ENCODE results near the gene BMP10.

Gene BMP10

DNA sequence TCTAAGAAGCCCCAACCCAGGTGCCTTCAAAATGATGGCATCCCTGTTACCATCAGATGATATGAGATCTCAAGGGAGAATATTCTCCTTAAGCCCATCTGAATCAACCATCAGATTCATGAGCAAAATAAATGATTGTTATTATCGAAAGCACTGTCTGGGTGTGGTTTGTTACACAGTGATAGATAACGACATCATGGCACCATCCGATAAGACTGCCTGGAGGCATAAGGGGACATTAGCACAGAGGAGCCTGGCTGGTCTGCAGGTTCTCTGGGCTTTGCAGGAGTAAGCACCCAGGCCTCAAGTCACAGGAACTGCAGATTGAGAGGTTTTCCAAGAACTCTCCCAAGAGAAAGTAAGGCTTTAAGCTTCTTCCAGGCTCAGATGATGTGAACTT, 15.6 kb downstream of the BMP10 start:
- peaks cover 0 to 2% (median 0%) of the 10 kb centered on the region in 5 donors for H3K27me3 ChIP-seq (ENCODE audit: control insufficient read depth in 5 of 5, insufficient read depth in 4 of 5, low read length in 5 of 5)
- H3K9ac ChIP-seq (ENCODE audit: low read length in 5 of 5): no peak overlapping the region
- H3K36me3 ChIP-seq (ENCODE audit: control insufficient read depth in 5 of 5, insufficient read depth in 5 of 5, low read length in 5 of 5): no peaks in the 10 kb centered on the region
- H3K4me3 ChIP-seq (ENCODE audit: low read depth in 1 of 5, low read length in 5 of 5): no peak overlapping the region
- no peaks in the 10 kb centered on the region for H3K9me3 ChIP-seq (ENCODE audit: control insufficient read depth in 5 of 5, low read length in 5 of 5)
- no peak overlapping the region for H3K27ac ChIP-seq (ENCODE audit: low read depth, low read length)
- H3K4me1 ChIP-seq (ENCODE audit: control insufficient read depth in 5 of 5, insufficient read depth in 5 of 5, low read length in 5 of 5): no peaks in the 10 kb centered on the region

- no peaks in the 10 kb centered on the region for H3K9me3 ChIP-seq (ENCODE audit: control insufficient read depth in 5 of 5, low read length in 5 of 5)
- H3K4me3 ChIP-seq (ENCODE audit: low read depth in 1 of 5, low read length in 5 of 5): no peak overlapping the region
- H3K27me3 ChIP-seq (ENCODE audit: control insufficient read depth in 5 of 5, insufficient read depth in 4 of 5, low read length in 5 of 5): peaks cover 0 to 2% (median 0%) of the 10 kb centered on the region in 5 donors
- no peaks in the 10 kb centered on the region for H3K36me3 ChIP-seq (ENCODE audit: control insufficient read depth in 5 of 5, insufficient read depth in 5 of 5, low read length in 5 of 5)
- no peak overlapping the region for H3K9ac ChIP-seq (ENCODE audit: low read length in 5 of 5)
- no peaks in the 10 kb centered on the region for H3K4me1 ChIP-seq (ENCODE audit: control insufficient read depth in 5 of 5, insufficient read depth in 5 of 5, low read length in 5 of 5)
- H3K27ac ChIP-seq (ENCODE audit: low read depth, low read length): no peak overlapping the region
Observed at GRCh38 chr2:68854476-68854875, 16.7 kb downstream of the BMP10 start.

- Histone ChIP-seq H3K36me3 (ENCODE audit: control insufficient read depth in 5 of 5, insufficient read depth in 5 of 5, low read length in 5 of 5) (no peaks in the 10 kb centered on the region), H3K4me1 (ENCODE audit: control insufficient read depth in 5 of 5, insufficient read depth in 5 of 5, low read length in 5 of 5) (no peaks in the 10 kb centered on the region), H3K4me3 (ENCODE audit: low read depth in 1 of 5, low read length in 5 of 5) (no peak overlapping the region), H3K27me3 (ENCODE audit: control insufficient read depth in 5 of 5, insufficient read depth in 4 of 5, low read length in 5 of 5) (peaks cover 0 to 2% (median 0%) of the 10 kb centered on the region in 5 donors), H3K9ac (ENCODE audit: low read length in 5 of 5) (no peak overlapping the region), H3K9me3 (ENCODE audit: control insufficient read depth in 5 of 5, low read length in 5 of 5) (no peaks in the 10 kb centered on the region), H3K27ac (ENCODE audit: low read depth, low read length) (no peak overlapping the region)
Observed at GRCh38 chr2:68853915-68854314, 17.3 kb downstream of the BMP10 start.

GRCh38 chr2:68853035-68853434, 18.2 kb downstream of the BMP10 start:
- H3K9me3 ChIP-seq (ENCODE audit: control insufficient read depth in 5 of 5, low read length in 5 of 5): no peaks in the 10 kb centered on the region

DNA sequence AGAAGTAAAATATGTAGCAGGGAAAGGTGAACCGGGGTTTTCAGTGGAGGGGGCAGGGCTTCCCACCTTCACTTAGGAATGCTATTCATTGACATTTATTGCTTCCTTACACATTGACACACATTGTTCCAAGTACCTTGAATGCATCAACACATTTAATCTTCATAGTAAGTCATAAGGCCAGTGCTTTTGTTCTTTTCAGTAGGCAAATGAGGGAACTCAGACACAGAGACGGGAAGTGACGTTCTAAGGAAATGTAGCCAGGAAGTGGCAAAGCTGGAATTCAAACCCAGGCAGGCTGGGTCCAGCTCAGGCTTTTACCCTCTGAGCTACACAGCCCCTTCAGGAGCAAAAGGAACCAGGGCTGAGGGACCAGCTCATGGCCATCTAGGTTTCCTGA, 20.7 kb downstream of the BMP10 start:
- no peaks in the 10 kb centered on the region for H3K36me3 ChIP-seq (ENCODE audit: control insufficient read depth in 5 of 5, insufficient read depth in 5 of 5, low read length in 5 of 5)
- no peak overlapping the region for H3K27ac ChIP-seq (ENCODE audit: low read depth, low read length)
- no peak overlapping the region for H3K9ac ChIP-seq (ENCODE audit: low read length in 5 of 5)
- no peaks in the 10 kb centered on the region for H3K9me3 ChIP-seq (ENCODE audit: control insufficient read depth in 5 of 5, low read length in 5 of 5)
- peaks cover 0 to 3% (median 0%) of the 10 kb centered on the region in 5 donors for H3K27me3 ChIP-seq (ENCODE audit: control insufficient read depth in 5 of 5, insufficient read depth in 4 of 5, low read length in 5 of 5)
- H3K4me1 ChIP-seq (ENCODE audit: control insufficient read depth in 5 of 5, insufficient read depth in 5 of 5, low read length in 5 of 5): no peaks in the 10 kb centered on the region
- H3K4me3 ChIP-seq (ENCODE audit: low read depth in 1 of 5, low read length in 5 of 5): no peak overlapping the region

More at GRCh38 chr2:68853035-68853434, 18.2 kb downstream of the BMP10 start:
- Histone ChIP-seq H3K27me3 (ENCODE audit: control insufficient read depth in 5 of 5, insufficient read depth in 4 of 5, low read length in 5 of 5) (peaks cover 0 to 2% (median 0%) of the 10 kb centered on the region in 5 donors), H3K36me3 (ENCODE audit: control insufficient read depth in 5 of 5, insufficient read depth in 5 of 5, low read length in 5 of 5) (no peaks in the 10 kb centered on the region), H3K27ac (ENCODE audit: low read depth, low read length) (no peak overlapping the region), H3K4me3 (ENCODE audit: low read depth in 1 of 5, low read length in 5 of 5) (no peak overlapping the region), H3K4me1 (ENCODE audit: control insufficient read depth in 5 of 5, insufficient read depth in 5 of 5, low read length in 5 of 5) (no peaks in the 10 kb centered on the region), H3K9ac (ENCODE audit: low read length in 5 of 5) (no peak overlapping the region)

DNA sequence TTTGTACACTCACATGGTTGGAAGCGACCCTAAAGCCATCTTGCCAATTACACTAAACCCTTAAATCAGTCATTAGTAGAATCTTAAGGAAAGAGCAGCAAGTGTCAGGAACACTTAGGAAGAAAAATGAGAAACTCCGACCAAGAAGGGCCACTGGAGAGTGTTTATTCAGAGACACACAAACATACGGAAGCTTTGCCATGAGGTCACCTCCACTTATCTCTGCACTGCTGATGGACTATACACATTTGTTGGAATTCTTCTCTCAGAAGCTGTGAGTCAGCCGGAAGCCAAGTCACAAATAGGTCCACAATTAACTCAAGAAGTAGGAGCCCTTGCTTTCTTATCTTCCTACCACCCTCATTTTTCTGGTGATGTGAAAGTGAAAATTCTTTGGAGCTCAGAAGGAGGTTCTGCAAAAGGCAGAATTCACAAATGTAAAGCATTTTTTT, 21.6 kb downstream of the BMP10 start:
- H3K9ac ChIP-seq (ENCODE audit: low read length in 5 of 5): no peak overlapping the region
- no peaks in the 10 kb centered on the region for H3K4me1 ChIP-seq (ENCODE audit: control insufficient read depth in 5 of 5, insufficient read depth in 5 of 5, low read length in 5 of 5)

GRCh38 chr2:68847751-68848150, 23.4 kb downstream of the BMP10 start:
- H3K27me3 ChIP-seq (ENCODE audit: control insufficient read depth in 5 of 5, insufficient read depth in 4 of 5, low read length in 5 of 5): peaks cover 0 to 3% (median 0%) of the 10 kb centered on the region in 5 donors
- no peaks in the 10 kb centered on the region for H3K36me3 ChIP-seq (ENCODE audit: control insufficient read depth in 5 of 5, insufficient read depth in 5 of 5, low read length in 5 of 5)
- no peak overlapping the region for H3K27ac ChIP-seq (ENCODE audit: low read depth, low read length)
- no peak overlapping the region for H3K9ac ChIP-seq (ENCODE audit: low read length in 5 of 5)
- H3K4me3 ChIP-seq (ENCODE audit: low read depth in 1 of 5, low read length in 5 of 5): no peak overlapping the region
- H3K9me3 ChIP-seq (ENCODE audit: control insufficient read depth in 5 of 5, low read length in 5 of 5): no peaks in the 10 kb centered on the region
- H3K4me1 ChIP-seq (ENCODE audit: control insufficient read depth in 5 of 5, insufficient read depth in 5 of 5, low read length in 5 of 5): no peaks in the 10 kb centered on the region

More for the DNA sequence above, 21.6 kb downstream of the BMP10 start:
- Histone ChIP-seq H3K4me3 (ENCODE audit: low read depth in 1 of 5, low read length in 5 of 5) (no peak overlapping the region), H3K9me3 (ENCODE audit: control insufficient read depth in 5 of 5, low read length in 5 of 5) (no peaks in the 10 kb centered on the region), H3K27ac (ENCODE audit: low read depth, low read length) (no peak overlapping the region), H3K36me3 (ENCODE audit: control insufficient read depth in 5 of 5, insufficient read depth in 5 of 5, low read length in 5 of 5) (no peaks in the 10 kb centered on the region), H3K27me3 (ENCODE audit: control insufficient read depth in 5 of 5, insufficient read depth in 4 of 5, low read length in 5 of 5) (peaks cover 0 to 3% (median 0%) of the 10 kb centered on the region in 5 donors)

GRCh38 chr2:68846091-68846490, 25.1 kb downstream of the BMP10 start:
- no peak overlapping the region for H3K9ac ChIP-seq (ENCODE audit: low read length in 5 of 5)
- no peaks in the 10 kb centered on the region for H3K36me3 ChIP-seq (ENCODE audit: control insufficient read depth in 5 of 5, insufficient read depth in 5 of 5, low read length in 5 of 5)
- no peaks in the 10 kb centered on the region for H3K4me1 ChIP-seq (ENCODE audit: control insufficient read depth in 5 of 5, insufficient read depth in 5 of 5, low read length in 5 of 5)
- no peaks in the 10 kb centered on the region for H3K9me3 ChIP-seq (ENCODE audit: control insufficient read depth in 5 of 5, low read length in 5 of 5)
- no peak overlapping the region for H3K27ac ChIP-seq (ENCODE audit: low read depth, low read length)
- H3K4me3 ChIP-seq (ENCODE audit: low read depth in 1 of 5, low read length in 5 of 5): no peak overlapping the region
- peaks cover 0 to 3% (median 0%) of the 10 kb centered on the region in 5 donors for H3K27me3 ChIP-seq (ENCODE audit: control insufficient read depth in 5 of 5, insufficient read depth in 4 of 5, low read length in 5 of 5)

DNA sequence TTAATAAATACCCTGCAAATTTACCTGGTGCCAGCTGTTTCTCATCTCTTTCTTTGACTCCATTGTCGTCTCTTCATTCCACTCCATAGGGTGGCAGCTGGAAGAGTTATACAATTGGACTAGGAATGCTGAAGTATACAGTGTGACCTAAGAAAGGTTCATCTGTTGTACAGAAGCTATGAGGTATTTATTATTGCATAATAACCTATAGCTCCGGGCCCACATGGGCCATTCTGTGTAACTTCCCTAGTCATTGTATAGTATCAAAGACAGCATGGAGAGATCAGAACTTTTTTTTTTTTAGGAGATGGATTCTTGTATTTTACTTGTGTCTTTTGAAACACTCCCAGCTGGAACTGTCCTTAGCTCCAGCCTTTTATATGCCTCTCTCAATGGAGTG, 26.2 kb downstream of the BMP10 start:
- peaks cover 0 to 3% (median 0%) of the 10 kb centered on the region in 5 donors for H3K27me3 ChIP-seq (ENCODE audit: control insufficient read depth in 5 of 5, insufficient read depth in 4 of 5, low read length in 5 of 5)
- no peak overlapping the region for H3K4me3 ChIP-seq (ENCODE audit: low read depth in 1 of 5, low read length in 5 of 5)

GRCh38 chr2:68839260-68839833, 31.9 kb downstream of the BMP10 start:
- Histone ChIP-seq H3K36me3 (ENCODE audit: control insufficient read depth in 5 of 5, insufficient read depth in 5 of 5, low read length in 5 of 5) (no peaks in the 10 kb centered on the region), H3K27ac (ENCODE audit: low read depth, low read length) (no peak overlapping the region), H3K4me1 (ENCODE audit: control insufficient read depth in 5 of 5, insufficient read depth in 5 of 5, low read length in 5 of 5) (peaks cover 2 to 32% (median 15%) of the 10 kb centered on the region in 5 donors), H3K4me3 (ENCODE audit: low read depth in 1 of 5, low read length in 5 of 5) (no peak overlapping the region), H3K27me3 (ENCODE audit: control insufficient read depth in 5 of 5, insufficient read depth in 4 of 5, low read length in 5 of 5) (no peaks in the 10 kb centered on the region), H3K9ac (ENCODE audit: low read length in 5 of 5) (no peak overlapping the region), H3K9me3 (ENCODE audit: control insufficient read depth in 5 of 5, low read length in 5 of 5) (no peaks in the 10 kb centered on the region)

More for the DNA sequence above, 26.2 kb downstream of the BMP10 start:
- Histone ChIP-seq H3K4me1 (ENCODE audit: control insufficient read depth in 5 of 5, insufficient read depth in 5 of 5, low read length in 5 of 5) (no peaks in the 10 kb centered on the region), H3K27ac (ENCODE audit: low read depth, low read length) (no peak overlapping the region), H3K36me3 (ENCODE audit: control insufficient read depth in 5 of 5, insufficient read depth in 5 of 5, low read length in 5 of 5) (no peaks in the 10 kb centered on the region), H3K9me3 (ENCODE audit: control insufficient read depth in 5 of 5, low read length in 5 of 5) (no peaks in the 10 kb centered on the region), H3K9ac (ENCODE audit: low read length in 5 of 5) (no peak overlapping the region)
